Esophagus muscularis mucosa (tissue), 4 donors: ENCODE measurements around the gene HDAC5. TPM values are rescaled to one million over a fixed set of nuclear protein-coding genes. Genes with fewer than 3 reads are reported as not detected.
A peak's percentile ranks its signal among the peaks of the same experiment; 100 is the strongest.

Experiments
- DNase-seq: peaks from one replicate; pipeline ENCODE4 v3.0.0-alpha.2; 2017; ENCODE audit errors: extremely low spot score
- H3K27ac ChIP-seq, 4 donors: fragments of 200-600 bp; sonication (generic); replicated peaks in 1 of 4; 1 replicate in 3 of 4; 2 replicates in 1 of 4; pipeline ENCODE4 v1.5.1; 2016 to 2019; ENCODE audit warnings: mild to moderate bottlenecking in 1 of 4
- H3K27me3 ChIP-seq, 4 donors: fragments of 200-600 bp; sonication (generic); one replicate each; pipeline versions ENCODE4 v1.5.1 to v1.6.0; 2016 to 2019
- H3K36me3 ChIP-seq, 4 donors: fragments of 200-600 bp; sonication (generic); one replicate each; pipeline ENCODE4 v1.5.1; 2016 to 2019
- H3K4me1 ChIP-seq, 4 donors: fragments of 200-600 bp; sonication (generic); one replicate each; pipeline ENCODE4 v1.5.1; 2016 to 2019
- H3K4me3 ChIP-seq, 4 donors: fragments of 200-600 bp; sonication (generic); 1 replicate in 2 of 4; 2 replicates in 2 of 4; pipeline ENCODE4 v1.5.1; 2016 to 2019; ENCODE audit warnings: mild to moderate bottlenecking in 4 of 4, moderate library complexity in 1 of 4
- H3K9me3 ChIP-seq, 4 donors: fragments of 200-600 bp; sonication (generic); 1 replicate in 3 of 4; 2 replicates in 1 of 4; pipeline ENCODE4 v1.5.1; 2016 to 2019
- CTCF ChIP-seq, 3 experiments: fragments of 200-600 bp in 2 of 3; fragments of 450-650 bp in 1 of 3; sonication (generic) in 2 of 3; IDR thresholded peaks; one replicate each; pipeline ENCODE4 v1.5.1; 2017 to 2019; ENCODE audit warnings: antibody characterized with exemption in 3 of 3, mild to moderate bottlenecking in 2 of 3, moderate library complexity in 1 of 3
- EP300 ChIP-seq: sonication (generic); formaldehyde crosslinking; IDR thresholded peaks from one replicate; pipeline ENCODE4 v1.6.1; 2017; ENCODE audit warnings: antibody characterized with exemption
- POLR2A ChIP-seq: fragments of 450-650 bp; IDR thresholded peaks from one replicate; pipeline ENCODE4 v1.6.1; 2017; ENCODE audit warnings: antibody characterized with exemption, moderate library complexity, mild to moderate bottlenecking, low read depth
- POLR2AphosphoS5 ChIP-seq, 2 donors: sonication (generic); formaldehyde crosslinking; IDR thresholded peaks; one replicate each; pipeline ENCODE4 v1.6.1; 2017; ENCODE audit warnings: antibody characterized with exemption in 2 of 2
- WGBS: methylation state at CpG from one replicate; pipeline ENCODE4 v1.1.5; 2018; 5-methylcytosine and 5-hydroxymethylcytosine counted together
- intact Hi-C: fragments of 100-400 bp; cut with DNase I; formaldehyde crosslinking; loops from one replicate; pipeline ENCODE4 v1.15.1; 2023
- total RNA-seq, 4 donors: library from RNA; depleted of rRNA; stranded (reverse); fragments of >200 nt; gene quantifications; one replicate each; pipeline versions ENCODE4 v1.1.0 to v1.2.1, GENCODE V29; 2016

HDAC5 gene
- total RNA-seq, 4 donors from 2014 or later = 75.6 to 237 (median 130) TPM

- no peak for TF ChIP-seq POLR2AphosphoS5 (IDR thresholded peaks at IDR 0.05)
- TF ChIP-seq EP300 = no peak
- TF ChIP-seq CTCF (IDR thresholded peaks at IDR 0.05) = no peak
- TF ChIP-seq POLR2A = no peak
- intact Hi-C loops = no loop called here
- Histone ChIP-seq H3K27ac (peak overlapping the region; percentile 66 to 85 (median 81)), H3K4me1 (peaks cover 44 to 56% (median 47%) of the 10 kb centered on the region in 4 donors), H3K9me3 (no peaks in the 10 kb centered on the region), H3K27me3 (no peaks in the 10 kb centered on the region), H3K4me3 (peak overlapping the region; percentile 19 to 50 (median 42)), H3K36me3 (peaks cover 30 to 43% (median 36%) of the 10 kb centered on the region in 4 donors)
- 0% methylated on average over 2 of the region's 2 CpGs for WGBS
- DNase-seq = no peak
Measured at GRCh38 chr17:44095388-44095646, 28.1 kb downstream of the HDAC5 start.

- Histone ChIP-seq H3K27me3 (no peaks in the 10 kb centered on the region), H3K4me1 (peaks cover 41 to 51% (median 43%) of the 10 kb centered on the region in 4 donors), H3K4me3 (peak overlapping the region in 2 of 4 donors; percentile 19 to 50), H3K36me3 (peaks cover 30 to 47% (median 40%) of the 10 kb centered on the region in 4 donors), H3K9me3 (no peaks in the 10 kb centered on the region), H3K27ac (peak overlapping the region; percentile 66 to 85 (median 81))
- TF ChIP-seq POLR2A = no peak
- intact Hi-C loops = no loop called here
- 74% methylated on average over 8 of the region's 8 CpGs for WGBS
- no peak for DNase-seq
Measured at GRCh38 chr17:44094701-44095387, 28.6 kb downstream of the HDAC5 start.

GRCh38 chr17:44093231-44093900 lies 30.1 kb downstream of the HDAC5 start:
- intact Hi-C loops = no loop called here
- DNase-seq = no peak
- H3K27me3 ChIP-seq = no peaks in the 10 kb centered on the region
- TF ChIP-seq EP300 (no peak), CTCF (IDR thresholded peaks at IDR 0.05) (no peak), POLR2A (no peak), POLR2AphosphoS5 (IDR thresholded peaks at IDR 0.05) (no peak)
- peaks cover 42 to 55% (median 51%) of the 10 kb centered on the region in 4 donors for H3K36me3 ChIP-seq
- H3K27ac ChIP-seq = no peak overlapping the region
- H3K4me1 ChIP-seq = peaks cover 37 to 40% (median 37%) of the 10 kb centered on the region in 4 donors
- H3K9me3 ChIP-seq = no peaks in the 10 kb centered on the region
- WGBS = no CpG with 5 or more reads among the region's 21 CpGs
- H3K4me3 ChIP-seq = no peak overlapping the region

GRCh38 chr17:44092051-44092450 lies 31.4 kb downstream of the HDAC5 start:
- Histone ChIP-seq H3K27ac (no peak overlapping the region), H3K4me1 (peaks cover 29 to 37% (median 32%) of the 10 kb centered on the region in 4 donors), H3K9me3 (no peaks in the 10 kb centered on the region), H3K27me3 (no peaks in the 10 kb centered on the region), H3K4me3 (no peak overlapping the region), H3K36me3 (peaks cover 45 to 68% (median 61%) of the 10 kb centered on the region in 4 donors)
- no peak for DNase-seq
- TF ChIP-seq CTCF (IDR thresholded peaks at IDR 0.05) (no peak), POLR2A (no peak), POLR2AphosphoS5 (IDR thresholded peaks at IDR 0.05) (no peak), EP300 (no peak)
- WGBS = 100% methylated on average over 6 of the region's 11 CpGs
- intact Hi-C loops = no loop called here

GRCh38 chr17:44091200-44091997 lies 32.0 kb downstream of the HDAC5 start:
- Histone ChIP-seq H3K4me3 (no peak overlapping the region), H3K27me3 (no peaks in the 10 kb centered on the region), H3K27ac (no peak overlapping the region), H3K36me3 (peaks cover 45 to 73% (median 66%) of the 10 kb centered on the region in 4 donors), H3K4me1 (peaks cover 23 to 37% (median 32%) of the 10 kb centered on the region in 4 donors), H3K9me3 (no peaks in the 10 kb centered on the region)
- intact Hi-C loops = no loop called here
- no peak for DNase-seq
- WGBS = 91% methylated on average over 11 of the region's 14 CpGs
- TF ChIP-seq POLR2AphosphoS5 (IDR thresholded peaks at IDR 0.05) = no peak
- no peak for TF ChIP-seq CTCF (IDR thresholded peaks at IDR 0.05)
- TF ChIP-seq POLR2A = no peak
- TF ChIP-seq EP300 = no peak
